ENCODE results near the gene OR4F15.

DNA sequence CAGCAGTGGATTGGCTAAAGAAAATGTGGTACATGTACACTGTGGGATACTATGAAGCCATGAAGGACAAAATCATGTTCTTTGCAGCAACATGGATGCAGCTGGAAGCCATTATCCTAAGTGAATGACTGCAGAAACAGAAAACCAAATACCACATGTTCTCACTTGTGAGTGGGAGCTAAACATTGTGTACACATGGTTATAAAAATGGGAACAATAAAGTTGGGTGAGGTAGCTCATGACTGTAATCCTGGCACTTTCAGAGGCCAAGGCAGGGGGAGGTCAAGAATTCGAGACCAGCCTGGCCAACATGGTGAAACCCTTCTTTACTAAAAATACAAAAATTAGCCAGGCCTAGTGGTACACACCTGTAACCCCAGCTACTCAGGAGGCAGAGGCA lies 12.3 kb upstream of the OR4F15 start:
- TF ChIP-seq, protein P1, sequence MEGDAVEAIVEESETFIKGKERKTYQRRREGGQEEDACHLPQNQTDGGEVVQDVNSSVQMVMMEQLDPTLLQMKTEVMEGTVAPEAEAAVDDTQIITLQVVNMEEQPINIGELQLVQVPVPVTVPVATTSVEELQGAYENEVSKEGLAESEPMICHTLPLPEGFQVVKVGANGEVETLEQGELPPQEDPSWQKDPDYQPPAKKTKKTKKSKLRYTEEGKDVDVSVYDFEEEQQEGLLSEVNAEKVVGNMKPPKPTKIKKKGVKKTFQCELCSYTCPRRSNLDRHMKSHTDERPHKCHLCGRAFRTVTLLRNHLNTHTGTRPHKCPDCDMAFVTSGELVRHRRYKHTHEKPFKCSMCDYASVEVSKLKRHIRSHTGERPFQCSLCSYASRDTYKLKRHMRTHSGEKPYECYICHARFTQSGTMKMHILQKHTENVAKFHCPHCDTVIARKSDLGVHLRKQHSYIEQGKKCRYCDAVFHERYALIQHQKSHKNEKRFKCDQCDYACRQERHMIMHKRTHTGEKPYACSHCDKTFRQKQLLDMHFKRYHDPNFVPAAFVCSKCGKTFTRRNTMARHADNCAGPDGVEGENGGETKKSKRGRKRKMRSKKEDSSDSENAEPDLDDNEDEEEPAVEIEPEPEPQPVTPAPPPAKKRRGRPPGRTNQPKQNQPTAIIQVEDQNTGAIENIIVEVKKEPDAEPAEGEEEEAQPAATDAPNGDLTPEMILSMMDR (IDR thresholded peaks at IDR 0.05): no peak
- TF ChIP-seq POLR2A (IDR thresholded peaks at IDR 0.05): no peak
